Endothelial cell of umbilical vein (primary cell): ENCODE data around the gene WHRN. TPM values are rescaled to one million over a fixed set of nuclear protein-coding genes. Genes with fewer than 3 reads are reported as not detected.

Experiments used
- BruUV-seq: library from RNA; stranded (reverse); fragments of 400-500 nt; replicated peaks from 2 replicates; lab custom pipeline; 2021; lab: Mats Ljungman, UMichigan
- CTCF ChIA-PET: fragments of 300-600, 350-600 bp; sonication (Branson Sonifier 250); formaldehyde crosslinking; loops from one replicate; lab custom pipeline; 2021; ENCODE audit warnings: antibody characterized with exemption, inconsistent platforms; lab: Charles Lee
- POLR2A ChIA-PET: fragments of 300-600, 350-600 bp; sonication (Branson Sonifier 250); formaldehyde crosslinking; loops from one replicate; lab custom pipeline; 2021; ENCODE audit warnings: antibody characterized with exemption, inconsistent platforms; lab: Charles Lee
- DNase-seq: peaks from one replicate; pipeline ENCODE4 v3.0.0-alpha.2; 2011; ENCODE audit warnings: low read depth, low spot score
- FAIRE-seq: peaks from 2 replicates; lab custom pipeline; 2011; peaks lifted over from hg19 to GRCh38; lab: Jason Lieb, UNC
- H2AFZ ChIP-seq: 2 replicates; pipeline ENCODE4 v1.6.0; 2012; ENCODE audit warnings: low read depth, low read length, control low read depth, inconsistent platforms
- H3K27ac ChIP-seq: 2 replicates; pipeline ENCODE4 v1.5.1; 2011; ENCODE audit warnings: low read depth, mild to moderate bottlenecking, control low read depth, low read length, moderate library complexity; ENCODE audit not compliant: insufficient read depth
- H3K27me3 ChIP-seq, 2 experiments: 2 replicates each; pipeline versions ENCODE4 v1.6.0 to v1.6.1; 2011; ENCODE audit warnings: low read length in 2 of 2, mixed read lengths in 1 of 2; ENCODE audit not compliant: control insufficient read depth in 2 of 2, insufficient read depth in 2 of 2
- H3K36me3 ChIP-seq, 2 experiments: 2 replicates in 1 of 2; 3 replicates in 1 of 2; pipeline ENCODE4 v1.5.1; 2011; ENCODE audit warnings: low read length in 2 of 2, mild to moderate bottlenecking in 1 of 2, moderate library complexity in 1 of 2; ENCODE audit not compliant: control insufficient read depth in 2 of 2, insufficient read depth in 2 of 2; ENCODE audit errors: extremely low read depth in 1 of 2
- H3K4me1 ChIP-seq: 3 replicates; pipeline ENCODE4 v1.5.1; 2011; ENCODE audit warnings: mild to moderate bottlenecking, low read length; ENCODE audit not compliant: control insufficient read depth, insufficient read depth; ENCODE audit errors: extremely low read depth
- H3K4me2 ChIP-seq: 2 replicates; pipeline ENCODE4 v1.6.1; 2011; ENCODE audit warnings: low read length, control low read depth, mixed read lengths; ENCODE audit not compliant: insufficient read depth
- H3K4me3 ChIP-seq, 3 experiments: fragments of 200-600 bp in 1 of 3; sonication (generic), shearing (Covaris generic) in 1 of 3; replicated peaks in 1 of 3; 2 replicates each; pipeline ENCODE4 v1.5.1; 2011 to 2016; ENCODE audit warnings: control low read depth in 3 of 3, low read length in 3 of 3, mild to moderate bottlenecking in 2 of 3, inconsistent platforms in 1 of 3, low read depth in 1 of 3, moderate library complexity in 1 of 3; ENCODE audit not compliant: insufficient read depth in 1 of 3
- H3K79me2 ChIP-seq: 2 replicates; pipeline ENCODE4 v1.6.0; 2012; ENCODE audit warnings: low read length, inconsistent platforms; ENCODE audit not compliant: control insufficient read depth, insufficient read depth
- H3K9ac ChIP-seq: replicated peaks from 2 replicates; pipeline ENCODE3; 2011; ENCODE audit warnings: low read length, control low read depth; ENCODE audit not compliant: insufficient read depth; ENCODE audit errors: extremely low read depth
- H3K9me1 ChIP-seq: replicated peaks from 3 replicates; pipeline ENCODE4 v1.6.0; 2011; ENCODE audit warnings: mild to moderate bottlenecking, low read length; ENCODE audit not compliant: control insufficient read depth, insufficient read depth; ENCODE audit errors: extremely low read depth
- H3K9me3 ChIP-seq: replicated peaks from 2 replicates; pipeline ENCODE4 v1.5.1; 2012; ENCODE audit warnings: low read length, inconsistent platforms; ENCODE audit not compliant: control insufficient read depth, insufficient read depth
- H4K20me1 ChIP-seq: replicated peaks from 2 replicates; pipeline ENCODE3; 2011; ENCODE audit warnings: mild to moderate bottlenecking, low read length; ENCODE audit not compliant: control insufficient read depth, insufficient read depth; ENCODE audit errors: extremely low read depth
- CTCF ChIP-seq, 2 donors: IDR thresholded peaks; 1 replicate in 1 of 2; 2 replicates in 1 of 2; pipeline ENCODE4 v1.5.1; 2011; ENCODE audit warnings: low read length in 2 of 2, mild to moderate bottlenecking in 2 of 2, moderate library complexity in 2 of 2, control low read depth in 1 of 2, inconsistent platforms in 1 of 2, low read depth in 1 of 2; ENCODE audit not compliant: insufficient read depth in 1 of 2; ENCODE audit errors: extremely low read depth in 1 of 2
- EZH2 ChIP-seq: IDR thresholded peaks from 2 replicates; pipeline ENCODE4 v1.6.1; 2012; ENCODE audit warnings: borderline replicate concordance, low read depth, mild to moderate bottlenecking, moderate library complexity, low read length, inconsistent platforms; ENCODE audit not compliant: severe bottlenecking
- FOS ChIP-seq: IDR thresholded peaks from 2 replicates; pipeline ENCODE4 v1.6.1; 2011; ENCODE audit warnings: mild to moderate bottlenecking, low read length, moderate library complexity, borderline replicate concordance; ENCODE audit not compliant: insufficient read depth
- GATA2 ChIP-seq: IDR thresholded peaks from 2 replicates; pipeline ENCODE4 v1.7.0; 2011; ENCODE audit warnings: low read depth, mild to moderate bottlenecking, moderate library complexity, mixed read lengths, low read length; ENCODE audit not compliant: insufficient read length, insufficient read depth
- JUN ChIP-seq: IDR thresholded peaks from 2 replicates; pipeline ENCODE4 v1.6.1; 2011; ENCODE audit warnings: borderline replicate concordance, low read depth; ENCODE audit not compliant: insufficient read length, insufficient read depth
- MAX ChIP-seq: IDR thresholded peaks from 2 replicates; pipeline ENCODE4 v1.6.1; 2011; ENCODE audit not compliant: insufficient read depth, insufficient read length
- MYC ChIP-seq: IDR thresholded peaks from one replicate; pipeline ENCODE4 v1.6.1; 2011; ENCODE audit warnings: mild to moderate bottlenecking, low read depth, low read length
- POLR2A ChIP-seq: IDR thresholded peaks from 2 replicates; pipeline ENCODE4 v1.6.1; 2012; ENCODE audit warnings: low read depth, mild to moderate bottlenecking, control low read depth, low read length
- POLR2AphosphoS5 ChIP-seq: IDR thresholded peaks from 2 replicates; pipeline ENCODE4 v1.6.1; 2012; ENCODE audit warnings: low read depth, mild to moderate bottlenecking, control low read depth, low read length, moderate library complexity; ENCODE audit not compliant: insufficient read depth
- dilution Hi-C: fragments of 300-500 bp; cut with MboI; formaldehyde crosslinking; loops from one replicate; pipeline ENCODE4 v1.15.0; 2019; ENCODE audit warnings: low sequenced_read_pairs; ENCODE audit not compliant: extremely low pct_ligation_motif_present
- intact Hi-C: fragments of 100-400 bp; cut with micrococcal nuclease; formaldehyde crosslinking; loops from one replicate; pipeline ENCODE4 v1.10.0; 2022
- polyA plus RNA-seq, 4 experiments: library from polyadenylated mRNA; depleted of rRNA in 3 of 4; stranded (reverse) in 3 of 4; unstranded in 1 of 4; fragments of >200 nt; gene quantifications; 2 replicates each; pipeline versions ENCODE4 v1.2.1 to v1.2.3, GENCODE V29; 2011 to 2012; ENCODE audit warnings: missing spikeins in 1 of 4
- total RNA-seq: library from RNA; stranded (reverse); gene quantifications from 2 replicates; pipeline ENCODE4 v1.2.3, GENCODE V29; 2021

WHRN gene
- total and polyA plus RNA-seq, 2 donors (not counting 3 experiments of a cell fraction or from before 2014, with no cell fraction given), result 0.35 to 0.69 TPM

DNA sequence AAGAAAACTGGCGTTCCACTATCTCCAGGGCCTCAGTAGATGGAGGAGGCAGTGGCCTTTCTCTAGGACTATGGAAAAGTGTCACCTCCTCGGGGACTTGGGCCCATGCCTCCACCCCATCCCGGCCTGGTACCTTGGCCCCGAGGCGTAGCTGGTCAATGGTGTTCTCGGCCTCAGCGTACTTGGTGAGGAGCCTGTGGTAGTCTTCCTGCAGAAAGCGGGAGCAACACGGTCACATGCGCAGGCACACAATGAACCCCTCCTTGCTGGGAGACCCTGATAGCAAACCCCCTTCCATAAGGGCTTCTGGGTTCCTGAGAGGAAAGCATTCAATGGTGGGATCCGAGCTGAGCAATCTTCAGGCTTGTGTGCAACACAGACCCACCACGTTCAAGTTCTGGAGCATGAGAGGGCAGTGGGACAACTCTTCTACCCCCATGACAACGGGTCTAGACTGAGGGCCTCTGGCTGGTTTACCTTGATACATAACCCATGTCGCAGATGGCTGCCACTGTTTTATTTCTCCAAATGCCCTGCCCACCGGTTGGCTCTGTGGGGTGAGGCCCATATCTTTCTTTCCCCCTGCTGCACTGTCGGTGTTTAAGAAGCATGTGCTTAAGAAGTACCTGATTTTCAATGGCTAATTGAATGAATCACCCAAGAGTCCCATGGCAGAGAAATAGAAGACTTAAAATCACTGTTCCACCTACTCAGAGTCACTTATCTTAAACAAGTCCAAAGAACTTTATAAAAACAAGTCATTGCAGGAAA is 131.1 kb downstream of the WHRN start:
- intact Hi-C loops (no loop called here), dilution Hi-C loops (no loop called here)
- no peak overlapping the region for H3K27ac ChIP-seq
- H3K27me3 ChIP-seq, result no peaks in the 10 kb centered on the region
- ChIA-PET CTCF (interaction anchor here (1.2 kb wide), 1 partner anchor 292 kb away, joined by 4 read pairs; no protein-coding TSS in a partner anchor), POLR2A (no interaction called here)
- DNase-seq (no peak), FAIRE-seq (no peak)
- H3K9me1 ChIP-seq, result no peaks in the 10 kb centered on the region
- H3K9ac ChIP-seq, result no peak overlapping the region
- no TSS peak for BruUV-seq
- H3K4me2 ChIP-seq, result no peak overlapping the region
- H4K20me1 ChIP-seq, result no peaks in the 10 kb centered on the region
- H3K9me3 ChIP-seq, result no peaks in the 10 kb centered on the region
- no peak overlapping the region for H2AFZ ChIP-seq
- peaks cover 0 to 13% of the 10 kb centered on the region in 2 experiments for H3K36me3 ChIP-seq
- H3K79me2 ChIP-seq, result no peaks in the 10 kb centered on the region
- H3K4me3 ChIP-seq, result no peak overlapping the region
- no peak for TF ChIP-seq CTCF (IDR thresholded peaks at IDR 0.05; ENCODE audit: extremely low read depth in 1 of 2, insufficient read depth in 1 of 2, low read depth in 1 of 2, low read length in 2 of 2)
- TF ChIP-seq FOS, result no peak
- TF ChIP-seq GATA2, result no peak
- no peak for TF ChIP-seq JUN
- TF ChIP-seq MYC, result no peak
- TF ChIP-seq POLR2A, result no peak
- TF ChIP-seq MAX, result no peak
- no peak for TF ChIP-seq EZH2
- no peak for TF ChIP-seq POLR2AphosphoS5
- H3K4me1 ChIP-seq, result peaks cover 18% of the 10 kb centered on the region
